SK-N-SH treated with all-trans-retinoic acid at 6 μM for 48 hours (cell line): Measurements from ENCODE around the gene TRAK1.

Experiments used
- ATAC-seq: fragments of 200-7000 bp; cut with Tn5 transposase; 3 replicates; pipeline ENCODE4 v1.9.1; 2020; ENCODE audit warnings: mild to moderate bottlenecking, moderate library complexity
- ARNTL ChIP-seq: fragments of 450-650 bp; formaldehyde crosslinking; IDR thresholded peaks from 2 replicates; pipeline ENCODE4 v1.5.0; 2020; ENCODE audit warnings: low read depth, mild to moderate bottlenecking, moderate library complexity, borderline replicate concordance
- BACH2 ChIP-seq: fragments of 250-450 bp; sonication (Bioruptor Pico); IDR thresholded peaks from 2 replicates; pipeline ENCODE4 v1.9.0; 2021; ENCODE audit warnings: mild to moderate bottlenecking, borderline replicate concordance
- CSDC2 ChIP-seq: fragments of 250-450 bp; sonication (Bioruptor Pico); IDR thresholded peaks from 2 replicates; pipeline ENCODE4 v1.5.0; 2020; ENCODE audit warnings: mild to moderate bottlenecking, moderate library complexity
- ESRRG ChIP-seq: fragments of 250-450 bp; sonication (Bioruptor Pico); IDR thresholded peaks from 2 replicates; pipeline ENCODE4 v1.6.1; 2021; ENCODE audit warnings: mild to moderate bottlenecking
- GLIS3 ChIP-seq: fragments of 250-450 bp; sonication (Bioruptor Pico); IDR thresholded peaks from 2 replicates; pipeline ENCODE4 v1.5.0; 2020; ENCODE audit warnings: mild to moderate bottlenecking, moderate library complexity
- ISL1 ChIP-seq: fragments of 250-450 bp; sonication (Bioruptor Pico); IDR thresholded peaks from 2 replicates; pipeline ENCODE4 v2.1.2; 2022; ENCODE audit warnings: mild to moderate bottlenecking, moderate library complexity
- OSR1 ChIP-seq: fragments of 250-450 bp; sonication (Bioruptor Pico); IDR thresholded peaks from 2 replicates; pipeline ENCODE4 v1.8.0; 2022; ENCODE audit warnings: moderate library complexity, mild to moderate bottlenecking, inconsistent platforms
- POU6F1 ChIP-seq: fragments of 250-450 bp; sonication (Bioruptor Pico); IDR thresholded peaks from 2 replicates; pipeline ENCODE4 v1.8.0; 2021; ENCODE audit warnings: low read depth, mild to moderate bottlenecking, moderate library complexity, borderline replicate concordance
- PPARA ChIP-seq: fragments of 250-450 bp; sonication (Bioruptor Pico); IDR thresholded peaks from 2 replicates; pipeline ENCODE4 v1.5.0; 2020; ENCODE audit warnings: mild to moderate bottlenecking, borderline replicate concordance
- RARB ChIP-seq: fragments of 250-450 bp; sonication (Bioruptor Pico); IDR thresholded peaks from 2 replicates; pipeline ENCODE4 v1.8.0; 2021; ENCODE audit warnings: mild to moderate bottlenecking, moderate library complexity
- SNAI2 ChIP-seq: fragments of 250-450 bp; sonication (Bioruptor Pico); IDR thresholded peaks from 2 replicates; pipeline ENCODE4 v1.5.0; 2020; ENCODE audit warnings: mild to moderate bottlenecking, moderate library complexity
- TCF4 ChIP-seq: fragments of 250-450 bp; sonication (Bioruptor Pico); IDR thresholded peaks from 2 replicates; pipeline ENCODE4 v1.8.0; 2021; ENCODE audit warnings: mild to moderate bottlenecking, moderate library complexity, borderline replicate concordance
- ZFP3 ChIP-seq: fragments of 250-450 bp; sonication (Bioruptor Pico); IDR thresholded peaks from 2 replicates; pipeline ENCODE4 v1.5.0; 2020; ENCODE audit warnings: mild to moderate bottlenecking, moderate library complexity
- ZFP30 ChIP-seq: fragments of 450-650 bp; formaldehyde crosslinking; IDR thresholded peaks from 2 replicates; pipeline ENCODE4 v1.5.0; 2022; ENCODE audit warnings: mild to moderate bottlenecking, moderate library complexity
- ZNF565 ChIP-seq: fragments of 450-650 bp; formaldehyde crosslinking; conservative IDR thresholded peaks from 2 replicates; pipeline ENCODE4 v1.5.0; 2020; ENCODE audit warnings: low read depth, mild to moderate bottlenecking, moderate library complexity
- ZNF70 ChIP-seq: fragments of 450-650 bp; formaldehyde crosslinking; IDR thresholded peaks from 2 replicates; pipeline ENCODE4 v1.5.0; 2020; ENCODE audit warnings: mild to moderate bottlenecking, moderate library complexity
- ZNF8 ChIP-seq: fragments of 450-650 bp; formaldehyde crosslinking; IDR thresholded peaks from 2 replicates; pipeline ENCODE4 v1.5.0; 2020; ENCODE audit warnings: mild to moderate bottlenecking, moderate library complexity
- TF ChIP-seq, protein P1 (sequence below): fragments of 250-450 bp; sonication (Bioruptor Pico); IDR thresholded peaks from 2 replicates; pipeline ENCODE4 v1.5.0; 2020; ENCODE audit warnings: mild to moderate bottlenecking, moderate library complexity
- TF ChIP-seq, protein P2 (sequence below): fragments of 250-450 bp; sonication (Bioruptor Pico); IDR thresholded peaks from 2 replicates; pipeline ENCODE4 v1.8.0; 2020; ENCODE audit warnings: mild to moderate bottlenecking, moderate library complexity, borderline replicate concordance

Gene TRAK1

GRCh38 chr3:42084586-42084985 is 6.6 kb upstream of the TRAK1 start:
- TF ChIP-seq ZFP30 (CRISPR knock-in tag) (no peak), CSDC2 (no peak), ZFP3 (CRISPR knock-in tag) (no peak), ZNF8 (CRISPR knock-in tag) (no peak), BACH2 (CRISPR knock-in tag) (no peak), PPARA (CRISPR knock-in tag) (no peak), OSR1 (CRISPR knock-in tag) (no peak), RARB (CRISPR knock-in tag) (no peak), ZNF70 (CRISPR knock-in tag) (no peak)
- TF ChIP-seq, protein P1, sequence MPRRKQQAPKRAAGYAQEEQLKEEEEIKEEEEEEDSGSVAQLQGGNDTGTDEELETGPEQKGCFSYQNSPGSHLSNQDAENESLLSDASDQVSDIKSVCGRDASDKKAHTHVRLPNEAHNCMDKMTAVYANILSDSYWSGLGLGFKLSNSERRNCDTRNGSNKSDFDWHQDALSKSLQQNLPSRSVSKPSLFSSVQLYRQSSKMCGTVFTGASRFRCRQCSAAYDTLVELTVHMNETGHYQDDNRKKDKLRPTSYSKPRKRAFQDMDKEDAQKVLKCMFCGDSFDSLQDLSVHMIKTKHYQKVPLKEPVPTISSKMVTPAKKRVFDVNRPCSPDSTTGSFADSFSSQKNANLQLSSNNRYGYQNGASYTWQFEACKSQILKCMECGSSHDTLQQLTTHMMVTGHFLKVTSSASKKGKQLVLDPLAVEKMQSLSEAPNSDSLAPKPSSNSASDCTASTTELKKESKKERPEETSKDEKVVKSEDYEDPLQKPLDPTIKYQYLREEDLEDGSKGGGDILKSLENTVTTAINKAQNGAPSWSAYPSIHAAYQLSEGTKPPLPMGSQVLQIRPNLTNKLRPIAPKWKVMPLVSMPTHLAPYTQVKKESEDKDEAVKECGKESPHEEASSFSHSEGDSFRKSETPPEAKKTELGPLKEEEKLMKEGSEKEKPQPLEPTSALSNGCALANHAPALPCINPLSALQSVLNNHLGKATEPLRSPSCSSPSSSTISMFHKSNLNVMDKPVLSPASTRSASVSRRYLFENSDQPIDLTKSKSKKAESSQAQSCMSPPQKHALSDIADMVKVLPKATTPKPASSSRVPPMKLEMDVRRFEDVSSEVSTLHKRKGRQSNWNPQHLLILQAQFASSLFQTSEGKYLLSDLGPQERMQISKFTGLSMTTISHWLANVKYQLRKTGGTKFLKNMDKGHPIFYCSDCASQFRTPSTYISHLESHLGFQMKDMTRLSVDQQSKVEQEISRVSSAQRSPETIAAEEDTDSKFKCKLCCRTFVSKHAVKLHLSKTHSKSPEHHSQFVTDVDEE, result no peak
- no peak for ATAC-seq

DNA sequence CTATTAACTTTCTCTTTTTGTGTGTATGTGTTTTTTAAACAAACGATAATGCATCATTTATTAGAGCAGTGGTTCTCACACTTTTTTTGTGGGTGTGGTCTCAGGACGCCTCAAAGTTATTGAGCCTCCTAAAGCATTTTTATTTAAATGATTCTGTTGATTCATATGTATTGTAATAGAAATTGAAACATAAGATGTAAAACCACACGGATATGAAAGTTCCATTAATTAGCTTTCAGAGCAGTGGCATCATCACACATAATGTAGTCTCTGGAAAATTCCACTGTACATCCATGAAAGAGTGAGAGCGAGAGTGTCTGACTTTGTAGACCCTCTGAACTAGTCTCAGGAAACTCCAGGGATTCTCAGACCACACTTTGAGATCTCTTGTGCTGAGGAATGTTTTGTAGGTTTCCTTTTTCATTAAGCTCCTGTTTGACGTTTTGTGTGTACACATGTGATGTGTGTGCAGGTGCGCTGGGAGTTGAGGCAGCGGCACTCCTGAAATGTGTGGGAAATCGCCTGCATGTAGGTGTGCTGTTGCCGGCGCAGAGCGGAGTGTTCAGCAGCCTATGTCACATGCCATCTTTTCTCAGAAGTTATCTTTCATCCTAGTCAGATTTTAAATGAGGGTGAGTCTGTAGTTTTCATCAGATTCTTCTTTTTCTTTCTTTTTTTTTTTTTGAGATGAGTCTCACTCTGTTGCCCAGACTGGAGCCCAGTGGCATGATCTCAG is 5.3 kb upstream of the TRAK1 start:
- no peak for ATAC-seq
- no peak for TF ChIP-seq ARNTL (CRISPR knock-in tag)
- TF ChIP-seq OSR1 (CRISPR knock-in tag), result no peak
- TF ChIP-seq SNAI2 (CRISPR knock-in tag), result no peak
- no peak for TF ChIP-seq ZFP3 (CRISPR knock-in tag)
- TF ChIP-seq, protein P1, result no peak
- no peak for TF ChIP-seq ZNF565 (CRISPR knock-in tag)
- no peak for TF ChIP-seq ZNF70 (CRISPR knock-in tag)
- no peak for TF ChIP-seq CSDC2
- TF ChIP-seq POU6F1, result no peak
- TF ChIP-seq TCF4 (CRISPR knock-in tag), result no peak
- TF ChIP-seq ESRRG (CRISPR knock-in tag), result no peak
- no peak for TF ChIP-seq ZNF8 (CRISPR knock-in tag)
- TF ChIP-seq, protein P2, sequence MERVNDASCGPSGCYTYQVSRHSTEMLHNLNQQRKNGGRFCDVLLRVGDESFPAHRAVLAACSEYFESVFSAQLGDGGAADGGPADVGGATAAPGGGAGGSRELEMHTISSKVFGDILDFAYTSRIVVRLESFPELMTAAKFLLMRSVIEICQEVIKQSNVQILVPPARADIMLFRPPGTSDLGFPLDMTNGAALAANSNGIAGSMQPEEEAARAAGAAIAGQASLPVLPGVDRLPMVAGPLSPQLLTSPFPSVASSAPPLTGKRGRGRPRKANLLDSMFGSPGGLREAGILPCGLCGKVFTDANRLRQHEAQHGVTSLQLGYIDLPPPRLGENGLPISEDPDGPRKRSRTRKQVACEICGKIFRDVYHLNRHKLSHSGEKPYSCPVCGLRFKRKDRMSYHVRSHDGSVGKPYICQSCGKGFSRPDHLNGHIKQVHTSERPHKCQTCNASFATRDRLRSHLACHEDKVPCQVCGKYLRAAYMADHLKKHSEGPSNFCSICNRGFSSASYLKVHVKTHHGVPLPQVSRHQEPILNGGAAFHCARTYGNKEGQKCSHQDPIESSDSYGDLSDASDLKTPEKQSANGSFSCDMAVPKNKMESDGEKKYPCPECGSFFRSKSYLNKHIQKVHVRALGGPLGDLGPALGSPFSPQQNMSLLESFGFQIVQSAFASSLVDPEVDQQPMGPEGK (CRISPR knock-in tag), result no peak
- no peak for TF ChIP-seq ISL1 (CRISPR knock-in tag)
- TF ChIP-seq RARB (CRISPR knock-in tag), result no peak
- no peak for TF ChIP-seq ZFP30 (CRISPR knock-in tag)
- TF ChIP-seq GLIS3, result no peak

GRCh38 chr3:42088803-42089530 is 2.2 kb upstream of the TRAK1 start:
- TF ChIP-seq OSR1 (CRISPR knock-in tag), result no peak
- no peak for ATAC-seq
